ENCODE measurements around the gene CACNA1C.
"Not testable (repeated sequence)": the region's sequence is repeated elsewhere in the genome, so short reads cannot be mapped to it uniquely, and the experiment has no call there.

CACNA1C gene

GRCh38 chr12:2239381-2239871, 186.6 kb downstream of the CACNA1C start:
- no peak for DNase-seq

GRCh38 chr12:2240390-2240789, 187.6 kb downstream of the CACNA1C start:
- no peak for DNase-seq

GRCh38 chr12:2240984-2241383, 188.2 kb downstream of the CACNA1C start:
- DNase-seq = no peak

GRCh38 chr12:2242216-2242615, 189.4 kb downstream of the CACNA1C start:
- no peak for DNase-seq

- no peak for DNase-seq
Measured at GRCh38 chr12:2242816-2243215, 190.0 kb downstream of the CACNA1C start.

GRCh38 chr12:2243275-2243674, 190.5 kb downstream of the CACNA1C start:
- no peak for DNase-seq

GRCh38 chr12:2244013-2244861, 191.4 kb downstream of the CACNA1C start:
- no peak for DNase-seq

GRCh38 chr12:2246358-2246757, 193.6 kb downstream of the CACNA1C start:
- no peak for DNase-seq

- DNase-seq = no peak
Measured at GRCh38 chr12:2247120-2247519, 194.3 kb downstream of the CACNA1C start.

- DNase-seq = no peak
Measured at GRCh38 chr12:2247596-2247995, 194.8 kb downstream of the CACNA1C start.

GRCh38 chr12:2248087-2248900, 195.5 kb downstream of the CACNA1C start:
- no peak for DNase-seq

- no peak for DNase-seq
Measured at GRCh38 chr12:2248901-2249381, 196.2 kb downstream of the CACNA1C start.

GRCh38 chr12:2250797-2251196, 198.0 kb downstream of the CACNA1C start:
- no peak for DNase-seq

GRCh38 chr12:2251526-2252209, 198.9 kb downstream of the CACNA1C start:
- DNase-seq = no peak

GRCh38 chr12:2255311-2255710, 202.5 kb downstream of the CACNA1C start:
- no peak for DNase-seq

- DNase-seq = not testable (repeated sequence)
Measured at GRCh38 chr12:2255731-2256130, 202.9 kb downstream of the CACNA1C start.

GRCh38 chr12:2256453-2256852, 203.7 kb downstream of the CACNA1C start:
- no peak for DNase-seq

GRCh38 chr12:2256915-2257314, 204.1 kb downstream of the CACNA1C start:
- DNase-seq = no peak

- DNase-seq = no peak
Measured at GRCh38 chr12:2258025-2258424, 205.2 kb downstream of the CACNA1C start.

GRCh38 chr12:2259369-2259768, 206.6 kb downstream of the CACNA1C start:
- DNase-seq = no peak

GRCh38 chr12:2260441-2260840, 207.7 kb downstream of the CACNA1C start:
- DNase-seq = no peak

GRCh38 chr12:2261708-2262107, 208.9 kb downstream of the CACNA1C start:
- no peak for DNase-seq

- DNase-seq = no peak
Measured at GRCh38 chr12:2262449-2262848, 209.7 kb downstream of the CACNA1C start.
